Activated CD4-positive, alpha-beta T cell treated with anti-CD3 and anti-CD28 coated beads for 36 hours (primary cell): ENCODE data around the gene C2. TPM values are rescaled to one million over a fixed set of nuclear protein-coding genes. Genes with fewer than 3 reads are reported as not detected.
"Not testable (repeated sequence)": the region's sequence is repeated elsewhere in the genome, so short reads cannot be mapped to it uniquely, and the experiment has no call there.

Experiments used
- ATAC-seq: fragments of 200-7000 bp; cut with Tn5 transposase; one replicate; pipeline ENCODE4 v1.10.0; 2021; ENCODE audit warnings: mild to moderate bottlenecking, moderate library complexity
- CTCF ChIA-PET: fragments of 350-600 bp; sonication (Branson Sonifier 250); formaldehyde crosslinking; loops from one replicate; lab custom pipeline; 2021; ENCODE audit warnings: antibody characterized with exemption; lab: Charles Lee
- POLR2A ChIA-PET: fragments of 350-600 bp; sonication (Branson Sonifier 250); formaldehyde crosslinking; loops from one replicate; lab custom pipeline; 2021; ENCODE audit warnings: antibody characterized with exemption, inconsistent platforms; lab: Charles Lee
- DNase-seq: peaks from one replicate; pipeline ENCODE4 v3.0.0-alpha.2; 2020
- H3K27ac Mint-ChIP-seq: one replicate; pipeline ENCODE4 v1.8.0; 2021; ENCODE audit warnings: mixed read lengths
- H3K27me3 Mint-ChIP-seq: one replicate; pipeline ENCODE4 v1.8.0; 2021; ENCODE audit warnings: mixed read lengths
- H3K36me3 Mint-ChIP-seq: one replicate; pipeline ENCODE4 v1.8.0; 2021; ENCODE audit warnings: low read depth, mixed read lengths
- H3K4me1 Mint-ChIP-seq: one replicate; pipeline ENCODE4 v1.8.0; 2021; ENCODE audit warnings: mixed read lengths
- H3K4me3 Mint-ChIP-seq: one replicate; pipeline ENCODE4 v1.8.0; 2021; ENCODE audit warnings: mild to moderate bottlenecking, moderate library complexity, mixed read lengths
- H3K9me3 Mint-ChIP-seq: one replicate; pipeline ENCODE4 v1.8.0; 2021; ENCODE audit warnings: low read depth, mixed read lengths
- intact Hi-C, 2 experiments: fragments of 100-400 bp; cut with DNase I in 1 of 2; cut with micrococcal nuclease in 1 of 2; formaldehyde crosslinking; loops; one replicate each; pipeline versions ENCODE4 v1.14.2 to v1.15.1; 2022 to 2024; cut with DNase I, micrococcal nuclease
- total RNA-seq, 2 experiments: library from RNA; stranded (reverse); gene quantifications; one replicate each; pipeline ENCODE4 v1.2.3, GENCODE V29; 2021

Gene C2
- total RNA-seq, 2 experiments from 2014 or later, result 0.96 to 1.5 TPM

- CTCF ChIA-PET, result interaction anchor here (0.6 to 1.5 kb wide), 3 partner anchors 10 to 18 kb away, joined by 3 to 4 read pairs (median 3); no protein-coding TSS in a partner anchor
- no peaks in the 10 kb centered on the region for H3K9me3 Mint-ChIP-seq
- peaks cover 38% of the 10 kb centered on the region for H3K36me3 Mint-ChIP-seq
- ATAC-seq (no peak), DNase-seq (no peak)
- no peaks in the 10 kb centered on the region for H3K27me3 Mint-ChIP-seq
- POLR2A ChIA-PET, result interaction anchor here (1.8 kb wide), 1 partner anchor 11 kb away, joined by 9 read pairs; the partner anchor contains the start of genes NELFE and SKIC2
- H3K4me3 Mint-ChIP-seq, result peak overlapping the region; percentile 96
- peak overlapping the region; percentile 81 for H3K27ac Mint-ChIP-seq
- peaks cover 43% of the 10 kb centered on the region for H3K4me1 Mint-ChIP-seq
- intact Hi-C loops, result loop anchor here (10.0 kb wide), 4 partner anchors 225 to 1305 kb away; partner anchors contain the start of genes B3GALT4 (in 1 of the 2), GPSM3 (in 1 of the 2), HSD17B8 (in 1 of the 2) and PBX2 (in 1 of the 2)
These were observed 42.4 kb downstream of the C2 start for GRCh38 chr6:31969712-31970603.

- peak overlapping the region; percentile 99 for H3K27ac Mint-ChIP-seq
- peaks cover 43% of the 10 kb centered on the region for H3K4me1 Mint-ChIP-seq
- H3K36me3 Mint-ChIP-seq, result peaks cover 37% of the 10 kb centered on the region
- DNase-seq (no peak), ATAC-seq (no peak)
- intact Hi-C loops, result loop anchor here (10.0 kb wide), 4 partner anchors 224 to 1304 kb away; partner anchors contain the start of genes B3GALT4 (in 1 of the 2), GPSM3 (in 1 of the 2), HSD17B8 (in 1 of the 2) and PBX2 (in 1 of the 2)
- H3K27me3 Mint-ChIP-seq, result no peaks in the 10 kb centered on the region
- H3K9me3 Mint-ChIP-seq, result no peaks in the 10 kb centered on the region
- POLR2A ChIA-PET, result interaction anchor here (1.0 to 1.8 kb wide), 3 partner anchors 11 to 306 kb away, joined by 8 to 16 read pairs (median 9); partner anchors contain the start of genes GPANK1, NELFE and SKIC2
- H3K4me3 Mint-ChIP-seq, result peak overlapping the region; percentile 96
- CTCF ChIA-PET, result interaction anchor here (1.0 to 1.5 kb wide), 2 partner anchors 11 to 18 kb away, joined by 3 to 4 read pairs; no protein-coding TSS in a partner anchor
These were observed 43.2 kb downstream of the C2 start for GRCh38 chr6:31970604-31971271.

- no peak for ATAC-seq
- peaks cover 37% of the 10 kb centered on the region for H3K36me3 Mint-ChIP-seq
- peak overlapping the region; percentile 96 for H3K4me3 Mint-ChIP-seq
- peaks cover 43% of the 10 kb centered on the region for H3K4me1 Mint-ChIP-seq
- POLR2A ChIA-PET, result interaction anchor here (1.0 to 1.8 kb wide), 3 partner anchors 13 to 307 kb away, joined by 4 to 16 read pairs (median 8); partner anchors contain the start of genes GPANK1, NELFE and SKIC2
- DNase-seq, result peak; percentile 20
- peak overlapping the region; percentile 99 for H3K27ac Mint-ChIP-seq
- intact Hi-C loops, result loop anchor here (10.0 kb wide), 4 partner anchors 223 to 1303 kb away; partner anchors contain the start of genes B3GALT4 (in 1 of the 2), GPSM3 (in 1 of the 2), HSD17B8 (in 1 of the 2) and PBX2 (in 1 of the 2)
- no peaks in the 10 kb centered on the region for H3K27me3 Mint-ChIP-seq
- H3K9me3 Mint-ChIP-seq, result no peaks in the 10 kb centered on the region
- CTCF ChIA-PET, result interaction anchor here (0.7 to 1.5 kb wide), 4 partner anchors 10 to 19 kb away, joined by 4 to 6 read pairs (median 4); partner anchors contain the start of genes NELFE and SKIC2
These were observed 43.9 kb downstream of the C2 start for GRCh38 chr6:31971279-31971992.

- ATAC-seq (peak; percentile 96), DNase-seq (peak; percentile 99)
- H3K4me3 Mint-ChIP-seq, result peak within 1 kb of the TSS; percentile 96
- peak within 1 kb of the TSS; percentile 99 for H3K27ac Mint-ChIP-seq
- H3K36me3 Mint-ChIP-seq, result peaks cover 38% of the 10 kb centered on the region
- CTCF ChIA-PET, result interaction anchor here (0.6 to 1.1 kb wide), 5 partner anchors 11 to 223 kb away, joined by 3 to 6 read pairs (median 4); partner anchors contain the start of genes NELFE and SKIC2
- peaks cover 43% of the 10 kb centered on the region for H3K4me1 Mint-ChIP-seq
- no peaks in the 10 kb centered on the region for H3K27me3 Mint-ChIP-seq
- POLR2A ChIA-PET, result interaction anchor here (0.9 to 1.8 kb wide), 4 partner anchors 14 to 430 kb away, joined by 3 to 16 read pairs (median 6); partner anchors contain the start of genes DDX39B, GPANK1, NELFE and SKIC2
- no peaks in the 10 kb centered on the region for H3K9me3 Mint-ChIP-seq
- intact Hi-C loops, result loop anchor here (1.0 to 10.0 kb wide), 12 partner anchors 13 to 1303 kb away; partner anchors contain the start of genes SKIC2 (in 2 of the 2), ABHD16A (in 1 of the 2), B3GALT4 (in 1 of the 2) and EHMT2 (in 1 of the 2)
These were observed 44.6 kb downstream of the C2 start, which contains the start of gene DXO for GRCh38 chr6:31971993-31972708. DXO (minus strand) TSS chr6:31972138; CDS start chr6:31971675, 463 bp downstream.

GRCh38 chr6:31972709-31973350 lies 45.3 kb downstream of the C2 start:
- no peak for ATAC-seq
- POLR2A ChIA-PET, result interaction anchor here (0.7 to 1.8 kb wide), 3 partner anchors 14 to 431 kb away, joined by 3 to 16 read pairs (median 5); partner anchors contain the start of genes DDX39B, NELFE and SKIC2
- Mint-ChIP-seq H3K27me3 (no peaks in the 10 kb centered on the region), H3K4me1 (peaks cover 43% of the 10 kb centered on the region), H3K36me3 (peaks cover 33% of the 10 kb centered on the region), H3K27ac (peak overlapping the region; percentile 99), H3K9me3 (no peaks in the 10 kb centered on the region), H3K4me3 (peak overlapping the region; percentile 96)
- CTCF ChIA-PET, result interaction anchor here (0.6 to 1.7 kb wide), 3 partner anchors 21 to 223 kb away, joined by 3 to 8 read pairs (median 3); no protein-coding TSS in a partner anchor
- intact Hi-C loops, result loop anchor here (1.0 to 10.0 kb wide), 12 partner anchors 14 to 1302 kb away; partner anchors contain the start of genes SKIC2 (in 2 of the 2), ABHD16A (in 1 of the 2), B3GALT4 (in 1 of the 2) and EHMT2 (in 1 of the 2)
- DNase-seq, result peak; percentile 57

GRCh38 chr6:31976065-31976464 lies 48.5 kb downstream of the C2 start:
- H3K36me3 Mint-ChIP-seq, result peaks cover 18% of the 10 kb centered on the region
- DNase-seq, CTCF ChIA-PET, H3K4me3 Mint-ChIP-seq, ATAC-seq, POLR2A ChIA-PET, H3K27me3 Mint-ChIP-seq, H3K27ac Mint-ChIP-seq, H3K9me3 Mint-ChIP-seq: not testable (repeated sequence)
- H3K4me1 Mint-ChIP-seq, result peaks cover 36% of the 10 kb centered on the region
- intact Hi-C loops, result loop anchor here (10.0 kb wide), 4 partner anchors 219 to 1299 kb away; partner anchors contain the start of genes B3GALT4 (in 1 of the 2), GPSM3 (in 1 of the 2), HSD17B8 (in 1 of the 2) and PBX2 (in 1 of the 2)

GRCh38 chr6:31977816-31978431 lies 50.4 kb downstream of the C2 start:
- ATAC-seq (no peak), DNase-seq (no peak)
- H3K4me3 Mint-ChIP-seq, result no peak overlapping the region
- H3K27me3 Mint-ChIP-seq, result no peaks in the 10 kb centered on the region
- ChIA-PET POLR2A (no interaction called here), CTCF (interaction anchor here (2.5 kb wide), 1 partner anchor 26 kb away, joined by 5 read pairs; no protein-coding TSS in a partner anchor)
- peaks cover 10% of the 10 kb centered on the region for H3K36me3 Mint-ChIP-seq
- no peak overlapping the region for H3K27ac Mint-ChIP-seq
- no peaks in the 10 kb centered on the region for H3K9me3 Mint-ChIP-seq
- H3K4me1 Mint-ChIP-seq, result peaks cover 24% of the 10 kb centered on the region
- intact Hi-C loops, result loop anchor here (10.0 kb wide), 4 partner anchors 217 to 1297 kb away; partner anchors contain the start of genes B3GALT4 (in 1 of the 2), GPSM3 (in 1 of the 2), HSD17B8 (in 1 of the 2) and PBX2 (in 1 of the 2)

- Mint-ChIP-seq H3K4me3 (no peak overlapping the region), H3K27ac (peak overlapping the region; percentile 78), H3K9me3 (no peaks in the 10 kb centered on the region), H3K36me3 (peaks cover 8% of the 10 kb centered on the region), H3K27me3 (no peaks in the 10 kb centered on the region), H3K4me1 (peaks cover 15% of the 10 kb centered on the region)
- ATAC-seq (no peak), DNase-seq (no peak)
- intact Hi-C loops, result loop anchor here (10.0 kb wide), 4 partner anchors 216 to 1296 kb away; partner anchors contain the start of genes B3GALT4 (in 1 of the 2), GPSM3 (in 1 of the 2), HSD17B8 (in 1 of the 2) and PBX2 (in 1 of the 2)
- CTCF ChIA-PET, result interaction anchor here (0.6 to 2.5 kb wide), 2 partner anchors 27 to 56 kb away, joined by 3 to 5 read pairs; no protein-coding TSS in a partner anchor
- POLR2A ChIA-PET, result no interaction called here
These were observed 51.3 kb downstream of the C2 start for GRCh38 chr6:31978831-31979230.
